Adrenal gland (tissue), 5 donors: ENCODE results near the gene HHIP.

Experiments
- POLR2A ChIP-seq, 2 donors: fragments of 450-650 bp; IDR thresholded peaks; one replicate each; pipeline ENCODE4 v1.6.1; 2017; ENCODE audit warnings: antibody characterized with exemption in 2 of 2, mild to moderate bottlenecking in 2 of 2, moderate library complexity in 1 of 2
- TF ChIP-seq, protein P1 (sequence below), 6 experiments: fragments of 450-650 bp in 4 of 6; fragments of 200-600 bp in 2 of 6; sonication (generic) in 1 of 6; IDR thresholded peaks; 1 replicate in 5 of 6; 2 replicates in 1 of 6; pipeline versions ENCODE4 v1.5.1 to v1.8.0; 2016 to 2021; ENCODE audit warnings: antibody characterized with exemption in 6 of 6, mild to moderate bottlenecking in 2 of 6, moderate library complexity in 1 of 6
- donor health status: DM: no; HTN: no; CAD: no.

DNA sequence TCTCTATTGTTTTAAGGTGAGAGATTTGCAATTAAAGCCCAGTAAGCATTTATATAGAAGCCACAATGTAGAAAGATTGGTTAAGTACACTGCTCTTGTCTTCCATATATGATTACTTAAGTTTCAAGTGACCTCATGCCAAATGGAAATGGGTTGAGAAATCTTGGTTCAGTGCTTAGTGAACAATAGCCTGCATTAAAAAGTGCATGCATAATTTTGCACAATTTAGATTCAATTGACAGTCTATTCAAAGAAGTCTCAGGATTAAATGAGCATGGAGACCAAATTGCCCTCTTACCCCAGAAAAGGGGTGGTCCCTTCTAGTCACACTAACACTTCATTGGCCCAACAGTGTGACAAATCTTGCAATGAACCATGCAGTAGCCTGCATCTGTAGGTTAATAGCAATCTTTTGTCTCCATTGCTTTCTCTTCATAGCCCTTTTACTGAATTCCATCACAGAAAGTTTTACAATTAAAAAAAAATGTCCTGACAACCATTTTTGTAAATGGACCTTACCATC is 93.6 kb downstream of the HHIP start:
- TF ChIP-seq, protein P1, sequence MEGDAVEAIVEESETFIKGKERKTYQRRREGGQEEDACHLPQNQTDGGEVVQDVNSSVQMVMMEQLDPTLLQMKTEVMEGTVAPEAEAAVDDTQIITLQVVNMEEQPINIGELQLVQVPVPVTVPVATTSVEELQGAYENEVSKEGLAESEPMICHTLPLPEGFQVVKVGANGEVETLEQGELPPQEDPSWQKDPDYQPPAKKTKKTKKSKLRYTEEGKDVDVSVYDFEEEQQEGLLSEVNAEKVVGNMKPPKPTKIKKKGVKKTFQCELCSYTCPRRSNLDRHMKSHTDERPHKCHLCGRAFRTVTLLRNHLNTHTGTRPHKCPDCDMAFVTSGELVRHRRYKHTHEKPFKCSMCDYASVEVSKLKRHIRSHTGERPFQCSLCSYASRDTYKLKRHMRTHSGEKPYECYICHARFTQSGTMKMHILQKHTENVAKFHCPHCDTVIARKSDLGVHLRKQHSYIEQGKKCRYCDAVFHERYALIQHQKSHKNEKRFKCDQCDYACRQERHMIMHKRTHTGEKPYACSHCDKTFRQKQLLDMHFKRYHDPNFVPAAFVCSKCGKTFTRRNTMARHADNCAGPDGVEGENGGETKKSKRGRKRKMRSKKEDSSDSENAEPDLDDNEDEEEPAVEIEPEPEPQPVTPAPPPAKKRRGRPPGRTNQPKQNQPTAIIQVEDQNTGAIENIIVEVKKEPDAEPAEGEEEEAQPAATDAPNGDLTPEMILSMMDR (IDR thresholded peaks at IDR 0.05): no peak
- TF ChIP-seq POLR2A (IDR thresholded peaks at IDR 0.05): no peak
